ENCODE data around the gene GALNTL6.
"Not testable (repeated sequence)": the region's sequence is repeated elsewhere in the genome, so short reads cannot be mapped to it uniquely, and the experiment has no call there.

The GALNTL6 gene

GRCh38 chr4:172770787-172771186 is 957.6 kb downstream of the GALNTL6 start:
- DNase-seq, result no peak

GRCh38 chr4:172772781-172773180 is 959.6 kb downstream of the GALNTL6 start:
- DNase-seq, result no peak

GRCh38 chr4:172776203-172776861 is 963.1 kb downstream of the GALNTL6 start:
- DNase-seq, result no peak

- no peak for DNase-seq
Measured at GRCh38 chr4:172777729-172778431, 964.7 kb downstream of the GALNTL6 start.

GRCh38 chr4:172778583-172778982 is 965.4 kb downstream of the GALNTL6 start:
- no peak for DNase-seq

- no peak for DNase-seq
Measured at GRCh38 chr4:172780566-172781081, 967.4 kb downstream of the GALNTL6 start.

DNA sequence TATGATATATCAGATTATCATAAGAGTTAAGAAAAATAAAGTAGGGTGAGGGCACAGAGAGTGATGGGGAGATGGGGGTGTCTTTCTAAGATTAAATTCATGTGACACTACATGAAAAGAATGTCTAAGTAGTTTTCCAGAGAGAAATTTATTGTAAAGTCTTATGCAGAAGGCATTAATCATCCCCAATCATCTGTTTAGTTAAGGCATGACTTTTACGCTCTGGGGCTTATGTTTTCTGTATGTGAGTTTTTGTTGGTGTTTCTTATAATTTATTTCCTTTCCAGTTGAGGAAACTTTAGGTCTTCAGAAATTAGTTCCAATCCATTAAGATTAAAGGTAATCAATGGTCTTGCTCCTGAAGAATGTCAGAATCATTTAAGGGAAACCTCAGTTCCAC is 972.4 kb downstream of the GALNTL6 start:
- DNase-seq, result peak; percentile 55

GRCh38 chr4:172786039-172786792 is 973.0 kb downstream of the GALNTL6 start:
- peak; percentile 37 for DNase-seq

DNA sequence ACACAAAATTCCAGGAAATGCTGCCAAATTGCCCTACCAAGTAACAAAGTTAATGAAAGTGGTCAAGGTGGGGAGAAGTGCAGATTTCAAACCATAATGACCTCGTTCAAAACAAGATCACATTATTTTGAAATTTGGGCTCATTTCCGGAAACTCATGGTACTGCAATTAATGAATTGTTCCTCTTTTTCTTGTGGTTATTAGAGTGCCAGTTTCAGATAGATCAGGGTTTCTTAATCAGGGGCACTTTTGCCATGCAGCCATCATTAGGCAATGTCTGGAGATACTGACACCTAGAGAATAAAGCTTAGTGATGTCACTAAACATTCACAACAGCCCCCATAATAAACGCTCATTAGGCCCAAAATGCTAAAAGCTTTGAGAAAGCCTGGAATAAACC is 973.9 kb downstream of the GALNTL6 start:
- DNase-seq, result no peak

- DNase-seq, result no peak
Measured at GRCh38 chr4:172791841-172792240, 978.6 kb downstream of the GALNTL6 start.

DNA sequence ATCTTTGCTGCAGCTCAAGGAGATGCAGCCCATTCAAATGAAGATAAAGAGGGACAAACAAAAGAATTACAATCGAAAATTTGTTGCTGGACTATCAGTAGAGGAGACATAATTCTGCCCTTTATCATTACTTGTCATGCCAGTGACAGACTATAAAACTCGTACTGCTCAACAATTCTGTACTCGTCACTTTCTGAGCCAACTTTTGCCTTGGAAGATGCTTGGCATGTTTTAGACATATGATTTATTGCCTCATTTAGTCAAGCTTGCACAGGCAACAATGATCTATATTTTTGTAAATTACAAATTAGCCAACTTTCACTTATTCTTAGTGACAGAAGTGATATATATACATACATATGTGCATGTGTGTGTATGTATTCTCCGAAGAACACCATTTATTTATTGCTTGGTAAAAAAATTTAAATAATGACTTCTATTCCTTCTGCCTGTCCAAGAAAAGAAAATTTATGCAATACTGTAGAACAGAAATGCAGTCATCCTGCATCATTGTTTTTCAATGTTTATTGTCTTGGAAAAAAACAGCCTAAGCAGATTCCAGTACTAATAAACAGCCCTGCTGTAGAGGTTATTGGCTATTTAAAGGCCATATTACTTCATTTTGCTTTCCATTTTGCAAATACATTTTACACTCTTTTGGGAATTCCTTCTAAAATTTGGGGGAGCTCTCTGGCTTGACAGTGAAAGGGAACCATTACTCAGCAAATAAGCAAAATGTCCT is 980.5 kb downstream of the GALNTL6 start:
- DNase-seq, result no peak

DNA sequence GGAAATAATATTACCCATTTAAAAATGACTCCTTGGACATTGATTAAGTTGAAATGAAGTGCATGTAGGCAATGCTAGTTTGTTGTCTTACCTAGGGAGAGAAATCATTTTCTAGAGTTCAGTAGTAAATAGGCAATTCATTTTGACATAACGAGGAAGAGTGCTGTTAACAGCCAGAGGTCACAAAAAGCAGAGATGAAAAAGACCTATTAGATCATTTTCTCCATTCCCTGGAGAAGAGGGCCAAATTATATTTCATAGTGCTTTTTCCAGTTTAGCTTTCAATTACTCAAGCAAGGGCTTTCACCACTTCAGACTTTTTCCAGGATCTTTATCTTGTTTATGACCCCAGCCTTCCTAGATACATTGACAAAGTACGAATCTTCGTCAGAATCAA is 981.1 kb downstream of the GALNTL6 start:
- no peak for DNase-seq

DNA sequence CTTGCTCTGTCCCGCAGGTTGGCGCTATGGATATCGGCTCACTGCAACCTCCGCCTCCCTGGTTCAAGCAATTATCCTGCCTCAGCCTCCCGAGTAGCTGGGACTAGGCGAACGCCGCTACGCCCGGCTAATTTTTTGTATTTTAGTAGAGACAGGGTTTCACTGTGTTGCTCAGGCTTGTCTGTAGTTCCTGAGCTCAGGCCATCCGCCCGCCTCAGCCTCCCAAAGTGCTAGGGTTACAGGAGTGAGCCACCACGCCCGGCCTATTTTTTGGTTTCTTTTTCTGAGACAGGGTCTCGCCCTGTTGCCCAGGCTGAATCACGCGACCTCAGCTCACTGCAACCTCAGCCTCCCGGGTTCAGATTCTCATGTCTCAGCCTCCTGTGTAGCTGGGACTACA is 984.1 kb downstream of the GALNTL6 start:
- not testable (repeated sequence) for DNase-seq

- DNase-seq, result no peak
Measured at GRCh38 chr4:172802032-172802431, 988.8 kb downstream of the GALNTL6 start.

DNA sequence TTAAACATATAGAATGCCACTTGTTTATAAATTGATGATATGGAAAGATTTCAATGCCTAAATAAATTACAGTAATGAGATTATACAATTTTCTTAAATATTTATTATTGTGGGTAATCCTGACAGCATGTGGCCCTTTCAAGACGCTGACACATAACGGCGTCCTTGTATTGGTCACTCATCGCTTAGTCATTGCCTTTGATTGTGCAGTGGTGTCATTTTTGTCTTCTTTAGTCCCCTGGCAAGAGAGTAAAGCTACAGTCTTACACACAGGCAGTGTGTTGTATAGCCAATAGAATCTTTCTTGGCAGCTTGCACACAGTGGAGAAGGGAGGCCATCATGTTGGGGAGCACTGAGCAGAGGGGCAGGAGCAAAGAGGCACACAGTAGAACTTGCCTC is 993.6 kb downstream of the GALNTL6 start:
- DNase-seq, result peak; percentile 5

GRCh38 chr4:172808196-172808595 is 995.0 kb downstream of the GALNTL6 start:
- no peak for DNase-seq

DNA sequence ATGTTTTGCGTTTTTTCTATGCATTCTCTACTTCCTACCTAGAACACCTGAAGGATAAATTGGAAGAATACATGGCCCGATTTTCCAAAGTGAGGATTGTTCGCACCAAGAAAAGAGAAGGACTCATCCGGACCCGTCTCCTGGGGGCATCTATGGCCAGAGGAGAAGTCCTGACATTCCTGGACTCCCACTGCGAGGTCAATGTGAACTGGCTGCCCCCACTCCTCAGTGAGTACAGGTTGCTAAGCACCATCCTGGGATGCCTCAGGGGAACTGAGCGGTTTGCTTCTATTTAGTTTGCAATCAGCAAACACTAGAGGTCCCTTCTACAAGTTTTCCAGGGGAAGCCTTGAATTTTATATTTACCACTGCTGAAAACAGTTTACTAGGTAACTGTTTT is 996.1 kb downstream of the GALNTL6 start:
- DNase-seq, result no peak

DNA sequence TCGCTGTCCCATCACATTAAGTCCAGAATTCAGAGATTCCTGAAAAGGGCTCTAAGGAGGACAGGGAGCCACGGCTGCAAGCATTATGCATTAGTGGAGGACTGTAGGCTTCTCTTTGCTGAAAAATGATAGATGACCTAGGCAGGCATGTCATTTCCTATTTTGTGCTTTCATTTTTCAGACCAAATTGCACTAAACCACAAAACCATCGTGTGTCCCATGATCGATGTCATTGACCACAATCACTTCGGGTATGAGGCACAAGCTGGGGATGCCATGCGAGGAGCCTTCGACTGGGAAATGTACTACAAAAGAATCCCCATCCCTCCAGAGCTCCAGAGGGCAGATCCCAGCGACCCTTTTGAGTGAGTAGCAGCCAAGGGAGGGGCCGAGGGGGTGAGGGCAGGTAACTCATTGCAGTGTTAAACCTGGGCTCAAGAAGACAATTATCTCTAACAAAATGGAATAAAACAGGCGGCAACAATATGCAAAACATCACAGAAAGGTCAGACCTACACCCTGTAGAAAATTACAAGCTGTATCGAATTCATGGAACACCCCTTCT is 1000.2 kb downstream of the GALNTL6 start:
- DNase-seq, result peak; percentile 31

- no peak for DNase-seq
Measured at GRCh38 chr4:172815499-172816164, 1002.4 kb downstream of the GALNTL6 start.

- DNase-seq, result no peak
Measured at GRCh38 chr4:172818901-172819300, 1005.7 kb downstream of the GALNTL6 start.

DNA sequence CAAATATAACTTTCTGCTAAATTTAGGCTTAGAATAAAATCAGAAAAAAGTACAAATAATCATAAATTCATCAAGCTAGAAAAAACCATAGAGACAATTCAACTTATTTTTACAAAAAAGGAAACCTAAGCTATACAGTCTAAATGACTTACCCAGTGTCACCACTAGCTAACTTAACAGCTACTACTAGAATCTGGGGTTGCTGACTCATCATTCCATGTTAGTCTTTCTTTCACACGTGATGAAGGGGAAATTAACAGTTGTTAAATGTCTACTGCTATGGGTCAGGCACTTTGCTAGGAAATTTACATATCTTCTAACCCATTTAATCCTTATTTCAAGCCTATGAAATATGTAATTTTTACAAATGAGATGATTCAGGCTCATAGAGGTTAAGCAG is 1006.1 kb downstream of the GALNTL6 start:
- DNase-seq, result no peak

DNA sequence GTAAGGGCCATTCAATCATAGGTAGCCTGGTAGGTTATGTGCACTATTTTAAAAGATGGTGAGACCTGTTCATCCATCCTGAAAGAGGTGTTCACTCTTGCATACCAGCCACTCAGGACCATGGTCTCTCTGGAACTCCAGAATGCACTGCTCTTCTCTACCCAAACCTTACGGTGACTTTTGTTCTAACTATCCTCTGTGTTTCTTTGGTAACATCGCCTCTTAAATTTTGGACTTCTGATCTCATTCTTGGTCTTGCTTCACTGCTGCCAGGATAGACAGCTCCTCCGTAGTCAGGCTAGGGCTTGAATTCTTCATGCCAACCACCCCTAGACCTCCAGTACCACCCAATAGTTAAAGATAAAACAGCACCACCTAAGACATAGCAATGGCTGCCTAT is 1009.1 kb downstream of the GALNTL6 start:
- no peak for DNase-seq

All from fibroblast of skin of back (primary cell).